HG03045 (cell line): ENCODE data around the gene GPR146.
"Not testable (repeated sequence)": the region's sequence is repeated elsewhere in the genome, so short reads cannot be mapped to it uniquely, and the experiment has no call there.

Experiments used
- ATAC-seq: cut with Tn5 transposase; IDR thresholded peaks from one replicate; pipeline ENCODE4 v1.9.1; 2021; ENCODE audit warnings: mild to moderate bottlenecking, moderate library complexity; ENCODE audit not compliant: unreplicated experiment

Gene GPR146

DNA sequence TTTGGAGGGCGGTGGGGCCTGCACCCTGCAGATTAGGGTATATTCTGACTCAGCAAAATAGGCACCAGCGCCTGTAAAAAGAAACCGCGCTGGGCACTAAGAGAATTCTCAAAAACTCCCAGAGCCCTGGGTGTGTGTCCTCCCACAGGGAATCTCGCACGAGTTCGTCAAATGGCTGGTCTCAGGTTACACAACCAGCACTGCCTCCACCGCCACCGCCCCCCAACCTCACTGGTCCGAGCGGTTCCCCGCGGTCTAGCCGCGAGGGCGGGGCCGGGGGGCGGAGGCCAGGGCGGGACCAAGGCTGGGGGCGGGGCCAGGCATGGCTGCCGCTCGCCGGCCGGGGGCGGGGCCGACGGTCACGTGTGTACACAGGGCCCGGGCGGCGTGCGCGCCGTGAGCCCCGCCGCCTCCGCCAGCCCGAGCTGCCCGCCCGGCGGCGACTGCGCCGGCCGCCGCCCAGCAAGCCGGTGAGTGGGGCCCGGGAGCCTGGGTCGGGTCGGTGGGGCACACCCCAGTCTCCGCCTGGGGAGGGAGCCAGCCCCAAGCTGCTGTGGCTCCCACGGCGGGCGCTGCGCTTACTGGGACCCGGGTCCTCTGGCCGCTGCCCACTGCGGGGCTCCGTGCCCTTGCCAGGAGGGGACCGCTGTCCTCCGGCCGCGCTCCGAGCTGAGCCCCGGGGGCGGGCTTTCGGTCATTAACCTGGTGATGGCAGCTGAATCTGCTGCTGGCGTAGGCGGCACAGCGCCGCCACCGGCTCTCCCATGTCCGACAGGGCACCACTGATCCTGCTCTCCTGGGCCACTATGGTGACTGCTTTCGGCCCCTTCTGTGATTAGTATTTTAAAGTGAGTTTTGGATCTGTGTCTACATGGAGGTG, at the start of gene GPR146:
Gene GPR146 (plus strand): TSS at position 358 of the 880 bp plus-strand sequence. CDS start 12,970 bp downstream, outside the sequence.
- ATAC-seq, result peak; percentile 85

GRCh38 chr7:994592-995308, 49.6 kb upstream of the GPR146 start:
- no peak for ATAC-seq

- ATAC-seq, result no peak
Observed at GRCh38 chr7:995571-995970, 48.8 kb upstream of the GPR146 start.

- no peak for ATAC-seq
Observed at GRCh38 chr7:996079-996872, 48.1 kb upstream of the GPR146 start.

- ATAC-seq, result no peak
Observed at GRCh38 chr7:997404-998395, 46.6 kb upstream of the GPR146 start.

- ATAC-seq, result no peak
Observed at GRCh38 chr7:999149-999879, 45.0 kb upstream of the GPR146 start.

DNA sequence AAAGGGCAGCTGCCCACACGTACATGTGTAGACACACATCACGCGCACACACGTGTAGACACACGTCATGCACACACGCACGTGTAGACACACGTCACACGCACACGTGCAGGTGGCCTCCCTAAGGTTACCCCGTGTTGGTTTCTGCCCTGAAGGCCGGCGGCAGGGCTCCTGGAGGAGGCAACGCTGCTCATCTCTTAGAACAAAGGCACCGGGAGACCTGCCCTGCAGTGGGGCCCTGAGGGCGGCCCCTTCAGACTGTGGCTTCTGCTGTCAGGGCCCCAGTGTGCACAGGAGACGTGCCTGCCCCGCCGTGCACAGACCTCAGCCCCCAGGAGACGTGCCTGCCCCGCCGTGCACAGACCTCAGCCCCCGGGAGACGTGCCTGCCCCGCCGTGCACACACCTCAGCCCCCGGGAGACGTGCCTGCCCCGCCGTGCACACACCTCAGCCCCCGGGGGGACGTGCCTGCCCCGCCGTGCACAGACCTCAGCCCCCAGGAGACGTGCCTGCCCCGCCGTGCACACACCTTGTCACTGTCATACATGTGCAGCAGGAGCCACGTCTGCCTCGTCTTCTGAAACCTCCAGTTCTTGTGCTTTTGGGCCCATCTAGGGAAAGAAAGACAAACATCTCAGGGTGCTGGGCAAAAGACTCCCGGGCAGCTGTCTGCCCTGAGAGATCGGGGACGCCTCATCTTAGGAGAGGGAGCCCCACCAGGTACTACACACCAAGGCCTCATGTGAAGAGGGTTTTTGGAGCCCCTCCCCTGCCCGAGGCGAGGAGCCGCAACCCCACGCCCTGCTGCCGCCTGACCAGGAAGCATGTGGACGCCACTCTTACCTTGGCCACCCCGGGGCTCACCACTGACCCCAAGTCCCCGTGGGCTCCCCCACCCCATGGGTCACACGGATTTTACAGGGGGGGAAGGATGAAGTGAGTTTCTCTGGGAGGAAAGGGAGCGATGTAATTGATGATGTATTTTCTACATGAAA, 44.1 kb upstream of the GPR146 start:
- ATAC-seq, result no peak

GRCh38 chr7:1001069-1001770, 43.1 kb upstream of the GPR146 start:
- not testable (repeated sequence) for ATAC-seq

DNA sequence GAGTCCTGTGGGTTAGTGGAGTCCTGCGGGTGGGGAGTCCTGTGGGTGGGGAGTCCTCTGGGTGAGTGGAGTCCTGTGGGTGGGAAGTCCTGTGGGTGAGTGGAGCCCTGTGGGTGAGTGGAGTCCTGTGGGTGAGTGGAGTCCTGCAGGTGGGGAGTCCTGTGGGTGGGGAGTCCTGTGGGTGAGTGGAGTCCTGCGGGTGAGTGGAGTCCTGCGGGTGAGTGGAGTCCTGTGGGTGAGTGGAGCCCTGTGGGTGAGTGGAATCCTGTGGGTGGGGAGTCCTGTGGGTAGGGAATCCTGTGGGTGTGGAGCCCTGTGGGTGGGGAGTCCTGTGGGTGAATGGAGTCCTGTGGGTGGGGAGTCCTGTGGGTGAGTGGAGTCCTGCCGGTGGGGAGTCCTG, 42.3 kb upstream of the GPR146 start:
- ATAC-seq, result not testable (repeated sequence)

DNA sequence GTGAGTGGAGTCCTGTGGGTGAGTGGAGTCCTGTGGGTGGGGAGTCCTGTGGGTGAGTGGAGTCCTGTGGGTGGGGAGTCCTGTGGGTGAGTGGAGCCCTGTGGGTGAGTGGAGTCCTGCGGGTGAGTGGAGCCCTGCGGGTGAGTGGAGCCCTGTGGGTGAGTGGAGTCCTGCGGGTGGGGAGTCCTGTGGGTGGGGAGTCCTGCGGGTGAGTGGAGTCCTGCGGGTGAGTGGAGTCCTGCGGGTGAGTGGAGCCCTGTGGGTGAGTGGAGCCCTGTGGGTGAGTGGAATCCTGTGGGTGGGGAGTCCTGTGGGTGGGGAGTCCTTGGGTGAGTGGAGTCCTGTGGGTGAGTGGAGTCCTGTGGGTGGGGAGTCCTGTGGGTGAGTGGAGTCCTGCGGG, 41.9 kb upstream of the GPR146 start:
- not testable (repeated sequence) for ATAC-seq

DNA sequence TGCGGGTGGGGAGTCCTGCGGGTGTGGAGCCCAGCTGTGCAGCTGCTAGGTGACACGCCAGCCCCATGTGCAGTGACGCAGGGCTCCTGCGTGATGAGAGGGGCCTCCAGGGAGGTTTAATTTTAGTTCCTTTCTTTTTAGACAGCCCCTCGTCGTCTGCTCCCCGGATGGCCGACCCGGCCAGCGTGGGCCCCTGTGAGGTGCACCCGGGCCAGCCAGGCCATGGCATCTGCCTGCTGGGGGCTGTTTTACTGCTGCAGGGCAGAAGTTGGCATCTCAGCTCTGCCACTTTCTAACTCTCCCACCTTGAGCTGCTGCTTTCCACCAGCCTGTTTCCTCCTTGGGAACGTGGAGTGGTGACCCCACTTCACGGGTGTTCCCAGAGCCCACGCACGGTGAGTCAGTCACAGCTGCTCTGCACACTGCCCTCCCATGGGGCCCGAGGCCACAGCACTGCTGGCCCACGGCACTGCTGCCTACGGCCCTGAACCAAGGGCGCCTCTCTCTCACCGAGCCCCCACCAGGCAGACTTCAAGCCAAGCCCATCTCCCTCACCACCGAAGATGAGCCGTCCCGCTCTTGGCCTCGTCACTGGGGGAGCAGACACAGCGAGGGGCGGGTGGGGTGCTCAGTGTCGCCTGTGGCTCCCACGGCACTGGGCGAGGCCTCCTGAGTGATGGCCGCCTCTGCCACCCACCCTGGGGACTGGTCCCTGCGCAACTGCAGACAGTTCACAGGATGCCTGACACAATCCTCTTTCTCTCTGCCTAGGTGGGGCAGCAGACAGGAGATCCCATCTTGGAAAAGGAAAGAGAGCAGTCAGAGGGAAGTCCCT, 40.1 kb upstream of the GPR146 start:
- ATAC-seq, result no peak

- no peak for ATAC-seq
Observed at GRCh38 chr7:1005303-1005702, 39.0 kb upstream of the GPR146 start.

- no peak for ATAC-seq
Observed at GRCh38 chr7:1007901-1008300, 36.4 kb upstream of the GPR146 start.

- no peak for ATAC-seq
Observed at GRCh38 chr7:1008733-1009363, 35.5 kb upstream of the GPR146 start.

DNA sequence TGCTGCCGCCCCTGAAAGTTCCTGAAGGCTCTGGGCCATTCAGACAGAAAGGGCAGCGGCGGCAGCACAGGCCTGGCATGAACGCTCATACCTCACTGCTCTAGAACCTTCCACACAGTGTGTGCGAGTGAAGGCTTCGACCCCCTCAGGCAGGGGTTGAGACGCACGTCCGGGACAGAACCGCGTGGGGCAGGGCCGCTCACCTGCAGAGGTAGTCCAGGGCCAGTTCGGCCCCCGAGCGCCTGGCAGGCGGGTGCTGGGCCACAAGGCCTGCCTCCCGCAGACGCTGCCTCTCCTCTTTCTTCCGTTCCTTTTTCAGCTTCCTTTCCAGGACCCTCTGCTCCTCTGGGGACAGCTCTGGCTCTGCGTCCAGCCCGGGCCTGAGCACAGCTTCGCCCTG, 34.6 kb upstream of the GPR146 start:
- ATAC-seq, result no peak

GRCh38 chr7:1010226-1010625, 34.1 kb upstream of the GPR146 start:
- no peak for ATAC-seq
